Ishikawa (cell line): ENCODE results near the gene ENO1.

Experiments
- CEBPB ChIP-seq: IDR thresholded peaks from 2 replicates; pipeline ENCODE4 v1.6.1; 2012
- CREB1 ChIP-seq: IDR thresholded peaks from 2 replicates; pipeline ENCODE4 v1.6.1; 2012; ENCODE audit warnings: low read depth
- EGR1 ChIP-seq: IDR thresholded peaks from 2 replicates; pipeline ENCODE4 v1.6.1; 2012
- EP300 ChIP-seq: IDR thresholded peaks from 2 replicates; pipeline ENCODE4 v1.6.1; 2012; ENCODE audit warnings: borderline replicate concordance
- FOXM1 ChIP-seq: IDR thresholded peaks from 2 replicates; pipeline ENCODE4 v1.6.1; 2012; ENCODE audit warnings: low read depth, borderline replicate concordance
- MAX ChIP-seq: IDR thresholded peaks from 2 replicates; pipeline ENCODE4 v1.6.1; 2012
- NFIC ChIP-seq: IDR thresholded peaks from 2 replicates; pipeline ENCODE4 v1.6.1; 2012
- RAD21 ChIP-seq: IDR thresholded peaks from 2 replicates; pipeline ENCODE4 v1.6.1; 2012; ENCODE audit warnings: low read depth
- REST ChIP-seq: IDR thresholded peaks from 2 replicates; pipeline ENCODE4 v1.6.1; 2012; ENCODE audit warnings: low read depth, mild to moderate bottlenecking
- TAF1 ChIP-seq: IDR thresholded peaks from 2 replicates; pipeline ENCODE4 v1.6.1; 2012; ENCODE audit warnings: low read depth, mild to moderate bottlenecking
- TCF12 ChIP-seq: IDR thresholded peaks from 2 replicates; pipeline ENCODE4 v1.6.1; 2012; ENCODE audit warnings: low read depth
- TEAD4 ChIP-seq: IDR thresholded peaks from 2 replicates; pipeline ENCODE4 v1.6.1; 2012
- USF1 ChIP-seq: IDR thresholded peaks from 2 replicates; pipeline ENCODE4 v1.6.1; 2012
- YY1 ChIP-seq: IDR thresholded peaks from 2 replicates; pipeline ENCODE4 v1.6.1; 2012; ENCODE audit warnings: low read depth
- ZBTB7A ChIP-seq: IDR thresholded peaks from 2 replicates; pipeline ENCODE4 v1.6.1; 2012; ENCODE audit warnings: low read depth

The ENO1 gene

GRCh38 chr1:8844501-8845006 lies 33.9 kb downstream of the ENO1 start:
- no peak for TF ChIP-seq CEBPB
- TF ChIP-seq EGR1 = no peak
- TF ChIP-seq RAD21 = no peak
- no peak for TF ChIP-seq ZBTB7A
- no peak for TF ChIP-seq TAF1
- no peak for TF ChIP-seq MAX
- no peak for TF ChIP-seq FOXM1
- TF ChIP-seq TEAD4 = no peak
- TF ChIP-seq USF1 = no peak
- no peak for TF ChIP-seq CREB1
- TF ChIP-seq NFIC = no peak
- no peak for TF ChIP-seq EP300
- no peak for TF ChIP-seq REST
- TF ChIP-seq YY1 = no peak
- TF ChIP-seq TCF12 = no peak

- TF ChIP-seq NFIC = no peak
- no peak for TF ChIP-seq REST
- no peak for TF ChIP-seq RAD21
These were observed 37.1 kb downstream of the ENO1 start for GRCh38 chr1:8841395-8841794.

- TF ChIP-seq TCF12 = no peak
- TF ChIP-seq EGR1 = no peak
- TF ChIP-seq ZBTB7A = no peak
- no peak for TF ChIP-seq TEAD4
- TF ChIP-seq TAF1 = no peak
- no peak for TF ChIP-seq USF1
These were observed 38.5 kb downstream of the ENO1 start for GRCh38 chr1:8839990-8840389.

- TF ChIP-seq EGR1 (no peak), REST (no peak), YY1 (no peak), USF1 (no peak), TAF1 (no peak), FOXM1 (no peak), RAD21 (no peak), CEBPB (no peak), TCF12 (no peak), TEAD4 (no peak), CREB1 (no peak), EP300 (no peak), ZBTB7A (no peak), NFIC (no peak), MAX (no peak)
These were observed 42.4 kb downstream of the ENO1 start for GRCh38 chr1:8835941-8836643.
